HG03196 (cell line): ENCODE results near the gene PROX2.
A peak's percentile ranks its signal among the peaks of the same experiment; 100 is the strongest.

ENCODE experiments used
- ATAC-seq: cut with Tn5 transposase; IDR thresholded peaks from one replicate; pipeline ENCODE4 v1.9.1; 2021; ENCODE audit not compliant: unreplicated experiment

PROX2 gene

GRCh38 chr14:74846168-74846567, 29.8 kb downstream of the PROX2 start:
- ATAC-seq, result no peak

GRCh38 chr14:74843653-74844052, 32.3 kb downstream of the PROX2 start:
- no peak for ATAC-seq

DNA sequence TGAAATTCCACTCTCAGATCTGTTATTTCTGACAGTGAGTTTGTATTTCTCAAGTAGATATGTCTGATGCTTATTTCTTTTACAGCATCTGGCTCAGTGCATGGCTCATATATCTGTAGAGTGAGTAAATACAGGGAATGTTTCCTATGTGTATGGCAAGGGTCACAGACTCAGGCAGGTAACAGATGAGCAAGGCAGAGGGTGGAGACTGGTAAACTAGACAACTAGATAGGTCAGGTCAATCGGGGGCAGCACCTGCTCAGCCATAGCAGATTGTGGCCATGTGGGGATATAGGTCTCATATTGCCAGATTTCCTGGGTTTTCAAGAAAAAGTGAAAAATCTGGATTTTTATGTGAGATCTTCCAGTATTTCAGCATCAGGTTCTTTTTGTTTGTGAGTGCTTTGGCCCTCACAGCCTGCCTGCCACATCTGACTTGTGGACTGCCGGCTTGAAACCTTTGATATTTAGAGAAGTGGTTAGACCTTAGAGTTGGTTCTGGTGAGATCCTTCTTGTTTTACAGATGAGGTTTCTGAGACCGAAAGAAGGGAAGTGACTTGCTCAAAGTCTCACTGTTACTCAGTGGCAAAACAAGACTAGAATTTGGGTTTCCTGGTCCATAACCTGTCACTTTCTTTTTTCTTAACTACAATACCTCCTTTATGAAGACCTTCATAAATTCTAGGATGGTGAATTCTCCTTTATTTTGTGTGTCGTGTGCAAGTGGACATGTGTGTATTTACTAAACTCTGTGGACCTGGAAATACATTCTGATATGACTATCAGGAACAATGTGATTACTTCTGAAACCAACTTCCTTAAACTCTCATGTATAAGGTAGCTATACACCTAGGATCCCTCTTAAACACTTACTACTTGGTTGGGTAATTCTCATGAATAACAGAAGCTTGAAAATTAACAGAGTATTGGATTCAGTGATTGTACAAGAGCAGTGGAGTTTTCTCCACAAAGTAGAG, 34.4 kb downstream of the PROX2 start:
- peak; percentile 77 for ATAC-seq

DNA sequence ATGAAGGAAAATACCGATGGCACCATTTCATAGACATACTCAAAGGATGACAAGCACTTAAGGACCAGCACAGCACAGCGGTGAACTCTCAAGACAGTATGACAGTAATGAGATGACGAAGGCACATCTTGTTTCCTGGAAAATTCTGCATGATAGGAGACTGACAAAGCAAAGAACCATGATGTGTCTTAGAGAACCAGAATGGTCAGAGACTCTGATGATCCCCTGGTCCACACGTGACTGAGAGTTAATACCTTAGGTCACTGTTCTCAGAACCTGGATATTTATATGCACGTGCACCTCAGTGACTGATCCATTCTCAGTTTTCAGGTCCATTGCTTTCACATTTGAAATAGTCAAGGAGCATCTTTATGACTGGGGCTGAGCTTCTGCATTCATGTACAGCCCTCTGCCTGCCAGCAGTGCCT, 35.3 kb downstream of the PROX2 start:
- no peak for ATAC-seq

DNA sequence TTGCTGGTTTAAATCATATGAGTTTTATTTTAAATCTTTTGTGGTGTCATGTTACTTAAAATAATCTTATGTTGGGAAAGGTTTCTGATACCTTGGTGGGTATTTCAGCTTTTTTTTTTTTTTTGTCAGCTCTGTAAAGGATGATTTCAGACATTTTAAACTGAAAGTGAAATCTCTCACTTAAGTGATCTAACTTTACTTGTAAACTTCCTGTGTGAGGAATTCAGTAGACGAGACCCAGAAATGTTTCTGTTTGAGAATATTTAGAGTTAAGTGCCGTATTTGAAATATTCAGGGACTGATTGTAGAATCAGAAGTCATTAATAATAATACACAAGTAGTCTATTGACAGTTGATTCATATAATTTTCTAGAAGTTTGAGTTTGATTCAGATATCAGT, 37.8 kb downstream of the PROX2 start:
- no peak for ATAC-seq

DNA sequence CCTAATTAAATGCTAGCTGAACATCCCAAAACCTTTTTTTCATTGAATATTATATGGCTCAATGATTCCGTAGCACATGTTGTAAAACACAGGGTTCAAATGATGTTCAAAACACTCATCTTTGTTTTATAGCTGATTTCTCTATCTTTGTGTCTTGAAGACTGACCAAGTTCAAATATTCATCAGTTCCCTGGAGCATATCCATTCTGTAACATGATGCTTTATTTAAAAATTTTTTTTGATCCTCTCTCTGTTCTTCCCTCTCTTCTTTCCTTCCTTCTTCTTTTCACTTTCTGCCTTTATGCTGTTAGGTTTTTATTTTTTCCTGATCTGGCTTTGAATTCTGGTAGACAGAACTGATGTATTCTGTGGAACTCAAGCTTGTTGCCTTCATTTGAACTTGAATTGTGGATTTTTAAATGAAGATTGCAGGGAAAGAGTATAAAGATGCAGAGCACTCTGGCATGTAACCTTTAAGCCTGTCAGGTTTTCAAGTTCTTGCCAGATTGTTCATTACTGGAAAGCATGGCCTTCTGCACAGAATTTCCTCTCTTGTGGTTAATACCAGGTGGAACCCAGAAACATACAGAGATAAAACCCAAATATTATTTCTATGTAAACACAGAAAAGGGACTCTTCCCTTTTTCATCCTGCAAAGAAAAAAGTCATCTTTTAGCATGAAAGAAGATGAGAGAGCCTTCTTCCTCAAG, 39.5 kb downstream of the PROX2 start:
- ATAC-seq, result no peak

GRCh38 chr14:74835645-74836250, 40.2 kb downstream of the PROX2 start:
- ATAC-seq, result no peak

DNA sequence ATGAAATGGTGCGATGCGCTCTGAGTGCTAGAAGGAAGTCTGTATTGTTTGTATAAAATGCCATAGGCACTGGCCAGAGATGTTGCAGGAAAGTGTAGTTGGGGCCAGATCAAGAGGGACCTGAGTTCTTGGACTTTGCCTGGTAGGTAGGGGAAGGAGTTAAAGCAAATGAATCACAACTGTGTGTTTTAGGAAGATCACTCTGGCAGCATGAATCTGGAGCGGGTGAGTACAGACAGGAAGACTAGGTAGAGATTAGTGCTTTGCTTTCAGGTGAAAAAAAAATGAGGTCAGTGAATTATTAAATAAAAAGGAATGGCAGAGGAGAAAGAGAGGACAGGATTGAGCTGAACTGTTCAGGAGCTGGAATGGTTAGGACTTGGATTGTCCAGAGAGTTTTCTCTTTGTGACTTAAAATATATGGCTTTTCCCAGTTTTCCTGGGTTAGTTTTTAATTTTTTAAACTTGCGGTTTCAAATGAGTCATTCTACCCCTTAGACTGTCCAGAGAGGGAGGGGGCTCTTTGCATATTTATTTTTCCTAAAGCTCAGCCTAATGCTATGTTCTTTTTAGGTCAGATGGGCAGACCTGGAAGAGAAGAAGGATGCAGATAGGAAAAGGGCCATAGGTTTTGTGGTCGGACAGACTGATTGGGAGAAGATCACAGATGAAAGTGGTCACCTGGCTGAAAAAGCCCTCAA, 41.1 kb downstream of the PROX2 start:
- no peak for ATAC-seq

- ATAC-seq, result no peak
Measured at GRCh38 chr14:74832849-74833248, 43.1 kb downstream of the PROX2 start.

GRCh38 chr14:74829251-74829650, 46.7 kb downstream of the PROX2 start:
- ATAC-seq, result no peak

- no peak for ATAC-seq
Measured at GRCh38 chr14:74826574-74826973, 49.4 kb downstream of the PROX2 start.
